Vagina (tissue), 2 donors: ENCODE data around the gene TAS2R8. TPM values are rescaled to one million over a fixed set of nuclear protein-coding genes. Genes with fewer than 3 reads are reported as not detected.

Source experiments
- DNase-seq, 2 donors: peaks; one replicate each; pipeline ENCODE4 v3.0.0-alpha.2; 2017; ENCODE audit errors: extremely low spot score in 2 of 2
- H3K27ac ChIP-seq: fragments of 200-600 bp; sonication (generic); one replicate; pipeline ENCODE4 v1.5.1; 2019
- H3K27me3 ChIP-seq: fragments of 200-600 bp; sonication (generic); one replicate; pipeline ENCODE4 v1.5.1; 2019
- H3K36me3 ChIP-seq, 2 donors: fragments of 200-600 bp; sonication (generic); one replicate each; pipeline ENCODE4 v1.5.1; 2017 to 2019
- H3K4me1 ChIP-seq: fragments of 200-600 bp; sonication (generic); one replicate; pipeline ENCODE4 v1.5.1; 2019
- H3K4me3 ChIP-seq, 2 donors: fragments of 200-600 bp; sonication (generic); 1 replicate in 1 of 2; 2 replicates in 1 of 2; pipeline ENCODE4 v1.5.1; 2016 to 2019
- H3K9me3 ChIP-seq: fragments of 200-600 bp; sonication (generic); one replicate; pipeline ENCODE4 v1.5.1; 2019
- CTCF ChIP-seq, 3 experiments: fragments of 450-650 bp in 2 of 3; fragments of 200-600 bp in 1 of 3; sonication (generic) in 1 of 3; IDR thresholded peaks; one replicate each; pipeline ENCODE4 v1.5.1; 2017 to 2019; ENCODE audit warnings: antibody characterized with exemption in 3 of 3, mild to moderate bottlenecking in 2 of 3, moderate library complexity in 2 of 3
- POLR2A ChIP-seq, 2 donors: fragments of 450-650 bp; IDR thresholded peaks; one replicate each; pipeline ENCODE4 v1.6.1; 2017; ENCODE audit warnings: antibody characterized with exemption in 2 of 2, mild to moderate bottlenecking in 2 of 2, moderate library complexity in 2 of 2
- POLR2AphosphoS5 ChIP-seq, 2 donors: sonication (generic); formaldehyde crosslinking; IDR thresholded peaks; one replicate each; pipeline ENCODE4 v1.9.0; 2017; ENCODE audit warnings: antibody characterized with exemption in 2 of 2, mild to moderate bottlenecking in 2 of 2, low read depth in 1 of 2; ENCODE audit not compliant: insufficient read depth in 1 of 2
- intact Hi-C: fragments of 100-400 bp; cut with DNase I; formaldehyde crosslinking; loops from one replicate; pipeline ENCODE4 v1.15.1; 2023
- total RNA-seq: library from RNA; depleted of rRNA; stranded (reverse); fragments of >200 nt; gene quantifications from one replicate; pipeline ENCODE4 v1.2.3, GENCODE V29; 2016

Gene TAS2R8, protein sequence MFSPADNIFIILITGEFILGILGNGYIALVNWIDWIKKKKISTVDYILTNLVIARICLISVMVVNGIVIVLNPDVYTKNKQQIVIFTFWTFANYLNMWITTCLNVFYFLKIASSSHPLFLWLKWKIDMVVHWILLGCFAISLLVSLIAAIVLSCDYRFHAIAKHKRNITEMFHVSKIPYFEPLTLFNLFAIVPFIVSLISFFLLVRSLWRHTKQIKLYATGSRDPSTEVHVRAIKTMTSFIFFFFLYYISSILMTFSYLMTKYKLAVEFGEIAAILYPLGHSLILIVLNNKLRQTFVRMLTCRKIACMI
- 0.98 TPM for total RNA-seq

DNA sequence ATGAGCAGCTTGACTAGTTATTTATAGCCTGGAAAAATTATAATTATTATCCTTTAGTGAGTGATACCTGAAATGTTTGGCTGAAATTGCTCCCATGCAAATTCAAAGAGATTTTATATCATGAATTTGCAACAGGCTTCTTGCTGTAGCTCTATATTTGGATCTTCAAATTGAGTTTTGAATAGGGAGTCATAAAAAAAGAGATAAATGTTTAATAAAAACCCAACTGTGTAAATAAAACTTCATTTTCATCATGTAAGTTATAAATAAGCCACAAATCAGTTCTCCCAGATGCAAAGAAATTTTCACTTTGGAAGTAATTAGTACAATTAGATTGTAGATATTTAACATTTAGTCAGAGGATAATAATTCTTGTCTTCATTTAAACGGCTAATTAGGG lies at the start of gene TAS2R8:
TAS2R8 (minus strand) TSS at position 101 of the 400 bp plus-strand sequence. CDS start 306 bp downstream, outside the sequence.
- TF ChIP-seq CTCF (IDR thresholded peaks at IDR 0.05) (no peak), POLR2AphosphoS5 (IDR thresholded peaks at IDR 0.05; ENCODE audit: insufficient read depth in 1 of 2, low read depth in 1 of 2) (no peak), POLR2A (IDR thresholded peaks at IDR 0.05) (no peak)
- no peak within 1 kb of the TSS for H3K27ac ChIP-seq
- no peaks in the 10 kb centered on the region for H3K36me3 ChIP-seq
- no peak within 1 kb of the TSS for H3K4me3 ChIP-seq
- intact Hi-C loops, result no loop called here
- no peaks in the 10 kb centered on the region for H3K27me3 ChIP-seq
- no peaks in the 10 kb centered on the region for H3K9me3 ChIP-seq
- no peaks in the 10 kb centered on the region for H3K4me1 ChIP-seq
- no peak for DNase-seq

- Histone ChIP-seq H3K9me3 (peaks cover 10% of the 10 kb centered on the region), H3K36me3 (no peaks in the 10 kb centered on the region), H3K4me3 (no peak overlapping the region), H3K4me1 (no peaks in the 10 kb centered on the region), H3K27ac (no peak overlapping the region), H3K27me3 (no peaks in the 10 kb centered on the region)
- no peak for TF ChIP-seq CTCF (IDR thresholded peaks at IDR 0.05)
- no peak for TF ChIP-seq POLR2AphosphoS5 (IDR thresholded peaks at IDR 0.05; ENCODE audit: insufficient read depth in 1 of 2, low read depth in 1 of 2)
- no peak for TF ChIP-seq POLR2A (IDR thresholded peaks at IDR 0.05)
- DNase-seq, result no peak
- intact Hi-C loops, result no loop called here
Observed at GRCh38 chr12:10855807-10856206, 48.7 kb upstream of the TAS2R8 start.

DNA sequence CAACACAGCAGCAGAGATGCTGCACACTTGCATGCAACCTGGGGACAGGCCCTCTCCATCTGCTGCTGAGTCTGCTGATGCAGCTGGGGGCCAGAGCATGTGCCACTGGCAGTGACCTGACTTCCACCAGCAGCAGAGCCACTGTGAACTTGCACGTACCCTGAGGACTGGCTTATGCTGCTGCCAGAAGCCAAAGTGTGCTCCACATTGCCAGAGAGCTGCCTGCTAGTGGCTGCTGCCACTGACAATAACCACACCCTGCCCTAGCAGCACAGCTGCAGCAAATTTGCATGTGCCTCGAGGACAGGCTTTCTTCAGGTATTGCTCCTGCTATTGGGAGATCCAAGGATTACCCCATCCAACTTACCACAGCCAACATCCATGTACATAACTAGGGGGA lies 46.7 kb upstream of the TAS2R8 start:
- H3K4me1 ChIP-seq, result no peaks in the 10 kb centered on the region
- H3K36me3 ChIP-seq, result no peaks in the 10 kb centered on the region
- no peak overlapping the region for H3K27ac ChIP-seq
- no peak overlapping the region for H3K4me3 ChIP-seq
- no peaks in the 10 kb centered on the region for H3K27me3 ChIP-seq
- intact Hi-C loops, result no loop called here
- TF ChIP-seq CTCF (IDR thresholded peaks at IDR 0.05), result no peak
- no peak for TF ChIP-seq POLR2AphosphoS5 (IDR thresholded peaks at IDR 0.05; ENCODE audit: insufficient read depth in 1 of 2, low read depth in 1 of 2)
- no peak for TF ChIP-seq POLR2A (IDR thresholded peaks at IDR 0.05)
- no peak for DNase-seq
- peaks cover 10% of the 10 kb centered on the region for H3K9me3 ChIP-seq

- Histone ChIP-seq H3K4me3 (no peak overlapping the region), H3K36me3 (no peaks in the 10 kb centered on the region), H3K27me3 (no peaks in the 10 kb centered on the region), H3K27ac (no peak overlapping the region), H3K4me1 (no peaks in the 10 kb centered on the region), H3K9me3 (peaks cover 10% of the 10 kb centered on the region)
- no peak for DNase-seq
- intact Hi-C loops, result no loop called here
- TF ChIP-seq POLR2A (IDR thresholded peaks at IDR 0.05) (no peak), CTCF (IDR thresholded peaks at IDR 0.05) (no peak), POLR2AphosphoS5 (IDR thresholded peaks at IDR 0.05; ENCODE audit: insufficient read depth in 1 of 2, low read depth in 1 of 2) (no peak)
Observed at GRCh38 chr12:10851243-10851858, 44.3 kb upstream of the TAS2R8 start.

DNA sequence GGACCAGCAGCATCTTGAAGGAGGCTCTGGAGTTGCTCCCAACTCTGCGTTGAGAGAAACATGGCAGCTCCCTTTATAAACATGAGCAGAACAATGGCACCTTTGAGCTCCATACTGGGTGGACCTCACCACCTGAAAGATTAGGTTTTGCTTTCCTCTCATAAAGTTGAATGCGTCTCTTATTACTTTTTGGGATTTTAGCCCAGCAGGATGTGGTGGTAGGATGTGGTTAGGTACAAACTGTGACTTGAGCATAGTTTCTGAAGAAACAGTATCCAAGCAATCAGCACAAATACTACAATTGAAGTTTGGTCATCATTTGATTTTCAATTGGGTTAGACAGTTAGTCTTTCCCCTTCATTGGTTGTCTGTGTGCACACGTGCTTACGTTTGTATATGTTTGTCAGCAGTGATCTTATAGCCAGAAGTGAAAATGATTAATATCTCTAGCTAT lies 42.4 kb upstream of the TAS2R8 start, which contains the start of gene PRR4:
PRR4 (minus strand) TSS at position 51 of the 454 bp plus-strand sequence; CDS start at position 13, 38 bp downstream.
- DNase-seq, result no peak
- Histone ChIP-seq H3K4me1 (no peaks in the 10 kb centered on the region), H3K36me3 (no peaks in the 10 kb centered on the region), H3K27me3 (no peaks in the 10 kb centered on the region), H3K27ac (no peak within 1 kb of the TSS), H3K9me3 (no peaks in the 10 kb centered on the region), H3K4me3 (no peak within 1 kb of the TSS)
- intact Hi-C loops, result no loop called here
- no peak for TF ChIP-seq POLR2AphosphoS5 (IDR thresholded peaks at IDR 0.05; ENCODE audit: insufficient read depth in 1 of 2, low read depth in 1 of 2)
- TF ChIP-seq POLR2A (IDR thresholded peaks at IDR 0.05), result no peak
- no peak for TF ChIP-seq CTCF (IDR thresholded peaks at IDR 0.05)
